Midbrain (tissue), 1 donor: ENCODE results near the gene KLHL17.

Source experiments
- DNase-seq: peaks from one replicate; lab custom pipeline; 2025; lab: John Stamatoyannopoulos, UW

Gene KLHL17

GRCh38 chr1:923131-923990 is 37.0 kb upstream of the KLHL17 start, which contains the start of gene SAMD11:
Gene SAMD11, plus strand, starts transcription at chr1:923923. Its CDS starts 509 bp downstream, at chr1:924432.
- peak; percentile 73 for DNase-seq

GRCh38 chr1:923991-924655 is 36.3 kb upstream of the KLHL17 start:
- DNase-seq: no peak

GRCh38 chr1:924656-925560 is 35.5 kb upstream of the KLHL17 start:
- DNase-seq: no peak

- no peak for DNase-seq
Observed at GRCh38 chr1:925561-926421, 34.6 kb upstream of the KLHL17 start.

GRCh38 chr1:927234-927633 is 33.1 kb upstream of the KLHL17 start:
- DNase-seq: no peak

- DNase-seq: no peak
Observed at GRCh38 chr1:927748-928147, 32.6 kb upstream of the KLHL17 start.

GRCh38 chr1:928825-929661 is 31.3 kb upstream of the KLHL17 start:
- no peak for DNase-seq

GRCh38 chr1:929712-930632 is 30.4 kb upstream of the KLHL17 start:
- no peak for DNase-seq

- DNase-seq: no peak
Observed at GRCh38 chr1:930633-931138, 29.7 kb upstream of the KLHL17 start.

- no peak for DNase-seq
Observed at GRCh38 chr1:931380-932172, 28.8 kb upstream of the KLHL17 start.

- DNase-seq: no peak
Observed at GRCh38 chr1:932173-932510, 28.2 kb upstream of the KLHL17 start.

GRCh38 chr1:932776-933602 is 27.4 kb upstream of the KLHL17 start:
- no peak for DNase-seq

- DNase-seq: no peak
Observed at GRCh38 chr1:933603-933940, 26.8 kb upstream of the KLHL17 start.

GRCh38 chr1:934991-935750 is 25.2 kb upstream of the KLHL17 start:
- DNase-seq: no peak

- DNase-seq: no peak
Observed at GRCh38 chr1:935751-936231, 24.6 kb upstream of the KLHL17 start.
